T47D (cell line): Measurements from ENCODE around the gene CCDC169.

Experiments
- DNase-seq, 2 experiments: peaks; one replicate each; pipeline versions ENCODE4 v3.0.0 to v3.0.0-alpha.2; 2011 to 2012; ENCODE audit warnings: low read depth in 1 of 2, low spot score in 1 of 2
- JUND ChIP-seq: IDR thresholded peaks from 2 replicates; pipeline ENCODE4 v1.6.1; 2012; ENCODE audit warnings: low read depth
- in situ Hi-C: cut with HindIII; loops from 2 replicates; pipeline ENCODE4 v1.10.0; 2016; ENCODE audit warnings: low sequenced_read_pairs, low pct_unique_long_range_greater_than_20kb

The CCDC169 gene

DNA sequence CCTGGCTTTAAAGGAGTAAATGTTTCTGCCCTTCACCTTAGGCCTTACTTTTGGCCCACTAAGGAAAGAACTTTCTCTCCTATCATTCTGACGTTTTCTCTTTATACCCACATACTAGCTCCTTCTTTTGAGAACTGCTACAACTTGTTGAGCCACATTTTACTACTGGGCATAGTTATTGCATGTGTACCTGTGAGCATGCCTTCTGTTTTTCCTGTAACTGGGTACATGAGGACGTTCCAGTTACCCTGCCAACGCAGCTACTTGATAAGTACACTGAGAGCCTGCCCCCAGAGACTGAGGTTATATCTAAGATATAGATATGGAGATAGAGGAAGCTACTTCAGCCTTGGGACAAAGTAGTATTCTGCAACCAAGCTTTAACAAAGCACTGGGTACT lies 3.5 kb downstream of the CCDC169 start:
- peak in 1 of 2 experiments; percentile 31 for DNase-seq
- in situ Hi-C loops = no loop called here
- no peak for TF ChIP-seq JUND

DNA sequence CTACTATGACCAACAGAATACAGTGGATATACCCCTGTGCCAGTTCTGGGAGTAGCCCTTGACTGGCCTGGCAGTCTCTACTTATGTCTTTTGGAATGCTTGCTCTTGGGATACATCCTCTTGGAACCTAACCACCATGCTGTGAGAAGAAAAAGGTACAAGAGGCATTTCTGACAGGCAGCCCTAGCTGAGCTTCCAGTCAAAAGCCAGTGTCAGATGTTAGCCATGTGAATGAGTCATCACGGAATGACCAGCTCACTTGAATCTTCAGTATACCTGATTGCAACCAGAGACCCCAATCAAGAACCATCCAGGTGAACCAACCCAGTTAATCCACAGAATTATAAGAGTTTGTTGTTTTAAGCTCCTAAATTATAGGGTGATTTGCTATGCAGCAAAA lies 4.1 kb downstream of the CCDC169 start:
- in situ Hi-C loops = no loop called here
- TF ChIP-seq JUND = no peak
- DNase-seq = no peak

DNA sequence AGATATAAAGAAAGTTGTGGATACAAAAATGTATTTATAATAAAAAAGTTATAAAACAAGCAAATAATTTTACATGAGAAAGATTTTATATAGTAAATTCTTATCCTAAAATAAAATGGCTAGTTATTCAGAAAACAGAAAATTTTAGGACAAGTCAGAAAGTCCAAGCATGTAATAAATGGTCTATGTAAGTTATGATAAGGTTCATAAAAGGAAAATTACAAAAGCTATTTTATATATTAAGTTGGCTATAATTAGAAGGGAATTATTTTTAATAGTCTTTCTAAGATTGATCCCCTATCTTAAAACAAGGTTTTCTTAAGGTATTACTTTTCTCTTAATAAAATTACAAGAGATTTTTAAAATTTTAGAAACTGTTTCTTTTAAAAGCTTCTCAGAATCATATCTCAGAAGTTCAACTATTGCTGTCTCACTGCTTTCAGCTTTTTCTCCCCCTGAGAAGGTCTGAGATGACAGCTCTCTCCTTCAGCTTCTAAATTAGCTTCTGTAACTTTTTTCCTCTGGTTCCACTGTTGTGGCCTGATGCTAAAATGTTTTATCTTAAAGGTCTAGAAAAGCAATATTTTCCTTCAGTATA lies 8.7 kb downstream of the CCDC169 start:
- TF ChIP-seq JUND = no peak
- no peak for DNase-seq
- in situ Hi-C loops = no loop called here

DNA sequence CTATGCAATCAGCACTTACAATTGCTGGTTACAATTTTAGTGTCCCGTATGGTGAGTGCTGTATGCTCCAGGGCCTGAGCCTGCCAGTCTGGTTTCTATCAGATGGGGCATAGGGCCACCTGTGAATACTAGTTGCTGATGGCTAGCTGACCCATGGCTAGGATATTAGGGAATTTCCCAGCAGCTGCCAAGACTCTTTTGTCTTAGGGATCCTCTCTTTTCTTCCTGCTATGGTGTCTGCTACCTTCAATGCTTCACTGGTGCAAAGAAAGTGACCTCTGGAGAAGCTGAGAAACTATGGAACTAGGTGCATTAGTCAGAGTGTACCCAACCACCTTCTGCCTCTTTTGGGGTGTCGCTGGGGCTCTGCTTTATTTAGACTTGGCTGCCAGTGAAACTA lies 11.6 kb downstream of the CCDC169 start:
- no peak for DNase-seq
- TF ChIP-seq JUND = no peak
- in situ Hi-C loops = no loop called here

DNA sequence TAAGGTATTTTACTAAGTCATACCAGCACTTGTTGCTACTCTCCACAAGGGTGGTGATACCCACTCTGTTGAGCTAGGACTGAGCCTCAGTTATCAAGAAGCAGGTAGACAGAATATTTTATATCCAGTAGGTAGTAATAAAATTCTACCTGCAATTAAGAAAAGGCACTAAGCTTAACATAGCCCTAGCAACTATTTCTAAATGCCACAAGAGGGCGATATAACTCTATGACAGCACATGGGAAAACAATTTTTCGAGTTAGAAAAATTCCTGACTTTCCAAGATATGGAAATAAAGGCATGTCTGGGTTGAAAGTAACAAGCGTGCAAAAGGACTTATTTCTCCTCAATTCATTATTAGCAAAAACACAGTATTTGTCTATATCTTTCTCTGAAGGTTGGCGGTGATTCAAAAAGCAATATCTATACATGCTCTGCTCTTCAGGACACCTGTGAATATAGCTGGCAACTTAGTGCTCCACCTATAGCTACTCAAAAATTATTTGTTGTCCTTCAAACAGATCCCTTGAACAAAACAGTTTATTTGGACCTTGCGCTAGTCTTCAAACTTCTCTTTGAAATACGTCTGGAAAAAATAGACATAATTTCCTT lies 14.7 kb downstream of the CCDC169 start:
- in situ Hi-C loops = no loop called here
- TF ChIP-seq JUND = no peak
- peak in 1 of 2 experiments; percentile 47 for DNase-seq

DNA sequence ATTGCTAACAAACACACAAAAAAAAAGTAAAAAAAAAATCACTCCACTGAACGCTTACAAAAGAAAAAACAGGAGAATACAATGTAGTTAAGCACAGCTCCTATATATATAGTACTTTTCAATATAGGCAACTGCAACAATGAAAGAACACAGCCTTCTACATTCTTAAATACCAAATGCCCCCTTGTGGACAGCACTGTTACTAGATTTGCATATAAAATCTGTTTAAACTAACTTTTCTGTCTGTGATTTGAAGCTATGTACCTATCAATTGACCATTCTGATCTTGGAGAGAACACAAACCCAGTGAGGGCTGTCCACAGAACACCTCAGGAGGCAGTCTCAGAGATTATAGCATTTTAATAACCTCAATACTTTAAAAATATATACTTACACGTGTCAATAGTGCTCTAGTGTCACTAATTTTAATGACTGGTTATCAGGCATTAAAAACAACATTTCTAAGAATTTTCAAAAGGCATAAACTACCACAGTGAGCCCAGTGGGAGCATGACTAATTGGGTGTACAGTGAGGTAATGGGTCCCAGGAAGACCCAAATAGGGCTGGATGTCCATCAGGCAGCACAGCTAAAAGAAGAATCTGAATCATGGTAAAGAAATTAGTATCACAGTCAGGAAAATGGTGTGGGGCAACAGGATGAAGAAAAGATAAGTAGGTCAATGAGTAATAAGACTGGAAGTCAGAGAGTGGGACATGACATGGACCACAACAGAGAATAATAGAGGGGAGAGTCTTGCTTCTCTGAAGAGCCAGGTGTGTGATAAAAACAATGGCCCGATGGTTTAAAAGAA lies 22.2 kb downstream of the CCDC169 start:
- no peak for TF ChIP-seq JUND
- DNase-seq = peak in 1 of 2 experiments; percentile 60
- in situ Hi-C loops = no loop called here

DNA sequence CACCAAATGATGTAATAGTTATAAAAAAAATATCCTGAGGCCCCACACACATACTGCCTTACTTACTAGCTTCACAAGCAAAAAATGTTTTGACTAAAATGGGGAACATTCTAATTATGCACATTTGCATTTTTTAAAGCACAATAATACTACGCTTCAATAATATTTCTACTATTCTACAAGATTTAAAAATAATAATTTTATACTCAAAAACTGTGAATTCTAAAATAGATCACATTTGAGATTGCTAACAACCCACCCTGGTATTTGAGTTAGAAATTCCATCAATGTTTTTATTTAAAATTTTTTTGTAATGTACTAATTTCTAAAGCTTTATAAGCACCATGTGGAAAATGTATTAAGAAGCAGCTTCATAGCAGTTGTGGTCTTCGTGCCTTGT lies 24.2 kb downstream of the CCDC169 start:
- in situ Hi-C loops = no loop called here
- no peak for TF ChIP-seq JUND

DNA sequence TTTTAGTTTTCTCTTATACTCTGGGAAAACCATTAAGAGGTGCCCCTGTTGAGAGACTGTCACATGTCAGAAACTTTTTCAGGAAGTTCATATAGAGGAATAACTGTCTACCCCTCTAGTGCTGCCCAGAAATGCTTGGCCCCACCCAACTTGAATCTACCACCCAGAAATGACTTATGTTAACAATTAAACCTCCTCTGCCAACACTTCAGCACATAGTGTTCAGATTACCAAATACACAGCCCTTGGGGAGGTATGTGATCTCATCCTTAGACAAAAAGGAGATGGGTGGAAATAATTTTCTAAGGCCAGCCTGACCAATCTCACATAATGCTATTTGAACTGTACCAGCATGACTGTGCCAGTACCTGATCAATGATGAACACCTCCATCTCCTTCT lies 35.6 kb downstream of the CCDC169 start:
- in situ Hi-C loops = no loop called here
- DNase-seq = no peak
- no peak for TF ChIP-seq JUND

More for the DNA sequence above, 24.2 kb downstream of the CCDC169 start:
- DNase-seq = no peak

DNA sequence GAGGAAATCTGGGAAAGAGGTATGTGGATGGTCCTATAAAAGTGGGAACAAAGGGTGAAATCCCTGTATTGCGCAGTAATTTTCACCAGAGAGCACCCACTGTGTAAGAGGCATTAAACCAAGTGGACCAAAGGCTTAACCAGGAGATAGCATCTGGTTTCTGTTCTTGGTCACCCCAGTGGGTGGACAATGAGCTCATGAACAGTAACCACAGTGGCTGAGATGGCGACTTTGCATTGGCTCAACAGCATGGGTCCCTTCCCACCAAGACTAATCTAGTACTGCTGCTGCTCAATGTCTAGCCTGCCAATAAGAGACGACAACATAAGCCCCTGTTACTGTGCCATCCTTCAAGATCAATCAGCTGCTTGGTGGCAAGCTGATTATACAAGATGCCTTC lies 36.6 kb downstream of the CCDC169 start:
- in situ Hi-C loops = no loop called here
- no peak for DNase-seq
- no peak for TF ChIP-seq JUND

DNA sequence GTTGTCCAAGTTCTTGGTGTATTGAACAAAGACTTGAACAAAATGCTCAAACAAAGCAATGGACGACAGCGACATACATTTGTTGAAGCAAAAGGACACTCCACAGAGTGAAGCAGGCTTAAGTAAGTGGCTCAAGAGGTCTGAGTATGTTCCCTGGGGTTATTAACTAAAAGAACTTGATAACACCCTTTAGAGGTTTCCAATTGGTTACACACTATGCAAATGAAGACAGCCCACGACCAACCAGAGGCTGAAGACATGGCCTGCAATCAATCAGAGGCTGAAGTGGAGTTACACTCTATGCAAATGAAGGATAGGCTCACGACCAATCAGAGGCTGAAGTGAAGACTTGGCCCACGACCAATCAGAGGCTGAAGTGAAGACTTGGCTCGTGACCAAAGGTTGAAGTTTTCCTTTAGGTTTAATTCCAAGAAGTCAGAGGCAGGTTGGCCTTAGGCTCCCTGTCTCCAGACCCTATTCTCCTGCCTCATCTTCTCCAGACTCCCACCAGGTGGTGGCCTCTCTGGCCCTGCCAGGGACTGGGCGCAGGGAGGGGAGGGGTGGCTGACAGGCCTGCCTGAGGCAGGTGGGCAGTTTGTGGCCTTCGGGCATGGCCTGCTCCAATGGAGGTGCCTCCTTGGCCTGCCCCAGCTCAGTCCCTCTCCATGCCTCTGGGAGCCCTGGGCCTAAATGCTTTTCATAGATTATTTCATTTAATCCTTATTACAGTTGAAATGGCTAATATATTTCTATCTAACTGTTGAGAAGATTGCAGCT lies 38.1 kb downstream of the CCDC169 start:
- DNase-seq = peak in 1 of 2 experiments; percentile 35
- no peak for TF ChIP-seq JUND
- in situ Hi-C loops = no loop called here

DNA sequence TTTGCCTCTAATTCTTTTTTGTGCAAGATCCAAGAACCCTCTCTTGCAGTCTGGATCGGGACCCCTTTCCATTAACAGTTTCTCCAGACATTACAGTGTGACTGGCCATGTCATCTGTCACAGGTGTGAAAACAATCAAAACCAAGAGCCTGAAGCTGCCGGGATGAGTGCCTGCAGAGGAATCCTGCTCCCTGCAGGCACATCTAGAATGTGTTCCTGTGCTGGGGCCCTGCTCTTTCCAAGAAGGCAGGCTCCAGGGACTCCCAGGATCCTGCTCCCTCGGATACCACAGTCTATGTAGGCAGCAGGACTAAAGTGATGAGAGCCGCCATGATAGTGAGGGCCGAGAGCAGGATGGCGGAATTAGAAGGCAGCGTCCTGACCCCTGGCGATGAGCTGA lies 38.8 kb downstream of the CCDC169 start:
- TF ChIP-seq JUND = no peak
- in situ Hi-C loops = no loop called here
- DNase-seq = no peak

DNA sequence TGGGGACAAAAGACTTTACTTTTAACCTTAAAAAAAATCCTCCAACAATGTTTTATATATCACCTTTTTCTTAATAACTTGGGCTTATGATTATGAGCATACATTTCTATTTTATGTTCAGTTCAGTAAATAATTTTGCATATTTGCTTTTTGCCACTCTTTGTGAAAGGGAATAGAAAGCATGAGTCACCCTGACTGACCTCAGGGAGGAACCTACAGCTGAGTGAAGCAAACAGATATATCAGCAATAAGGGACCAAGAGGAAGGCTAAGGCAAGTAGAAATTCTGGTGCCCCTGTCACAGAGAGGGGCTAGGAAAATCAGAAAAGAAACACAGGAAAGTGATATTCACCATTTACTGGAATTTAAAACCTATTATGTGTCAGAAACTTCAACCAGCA lies 46.1 kb downstream of the CCDC169 start:
- no peak for DNase-seq
- in situ Hi-C loops = no loop called here
- no peak for TF ChIP-seq JUND
